AG04449 (cell line): ENCODE results near the gene HOXC11.

Experiments
- CTCF ChIA-PET: fragments of 350-600 bp; formaldehyde crosslinking; extraction: SDS; loops from one replicate; lab custom pipeline; 2021; ENCODE audit warnings: antibody characterized with exemption; lab: Yijun Ruan, JAX
- POLR2A ChIA-PET: fragments of 400-600, 350-600 bp; formaldehyde crosslinking; extraction: SDS; loops from one replicate; lab custom pipeline; 2020; ENCODE audit warnings: antibody characterized with exemption, inconsistent platforms; lab: Yijun Ruan, JAX
- DNase-seq: peaks from one replicate; pipeline ENCODE4 v3.0.0-alpha.2; 2010; ENCODE audit warnings: low read depth, low spot score
- H3K4me3 ChIP-seq: 2 replicates; pipeline ENCODE4 v1.5.1; 2011; ENCODE audit warnings: low read depth, mild to moderate bottlenecking, control low read depth, low read length
- CTCF ChIP-seq: IDR thresholded peaks from one replicate; pipeline ENCODE4 v1.5.1; 2011; ENCODE audit warnings: mild to moderate bottlenecking, moderate library complexity, low read length, control low read depth, inconsistent platforms; ENCODE audit not compliant: insufficient read depth; ENCODE audit errors: missing control alignments

HOXC11 gene

GRCh38 chr12:54015018-54015931 lies 42.3 kb downstream of the HOXC11 start:
- peak overlapping the region; percentile 88 for H3K4me3 ChIP-seq
- ChIA-PET POLR2A (interaction anchor here (0.5 to 4.1 kb wide), 6 partner anchors 12 to 355 kb away, joined by 3 to 34 read pairs (median 10); partner anchors contain the start of genes HOXC5 and HOXC6), CTCF (interaction anchor here (0.5 to 21.3 kb wide), 10 partner anchors 8 to 192 kb away, joined by 3 to 385 read pairs (median 8); partner anchors contain the start of genes HOXC5, HOXC6 and HOXC8)
- DNase-seq = no peak
- no peak for TF ChIP-seq CTCF

- no peak for TF ChIP-seq CTCF
- H3K4me3 ChIP-seq = peak overlapping the region; percentile 88
- ChIA-PET CTCF (interaction anchor here (0.6 to 21.3 kb wide), 15 partner anchors 8 to 354 kb away, joined by 3 to 385 read pairs (median 6); partner anchors contain the start of genes HOXC10, HOXC5, HOXC6 and HOXC8), POLR2A (interaction anchor here (0.6 to 2.8 kb wide), 9 partner anchors 8 to 263 kb away, joined by 3 to 53 read pairs (median 10); partner anchors contain the start of genes HOXC10, HOXC5, HOXC6 and HOXC8)
- DNase-seq = no peak
Observed at GRCh38 chr12:54016051-54016450, 43.1 kb downstream of the HOXC11 start.

- ChIA-PET POLR2A (interaction anchor here (0.5 to 2.8 kb wide), 14 partner anchors 9 to 455 kb away, joined by 3 to 53 read pairs (median 4); partner anchors contain the start of genes HOXC10, HOXC5, HOXC6 and HOXC8), CTCF (interaction anchor here (0.6 to 21.3 kb wide), 15 partner anchors 9 to 354 kb away, joined by 3 to 385 read pairs (median 6); partner anchors contain the start of genes HOXC10, HOXC5, HOXC6 and HOXC8)
- no peak for TF ChIP-seq CTCF
- peak; percentile 86 for DNase-seq
- H3K4me3 ChIP-seq = peak overlapping the region; percentile 88
Observed at GRCh38 chr12:54016478-54016964, 43.6 kb downstream of the HOXC11 start.

- no peak for TF ChIP-seq CTCF
- no peak for DNase-seq
Observed at GRCh38 chr12:54017027-54017788, 44.3 kb downstream of the HOXC11 start.

GRCh38 chr12:54017878-54018467 lies 45.0 kb downstream of the HOXC11 start:
- DNase-seq = peak; percentile 82
- ChIA-PET POLR2A (interaction anchor here (0.6 to 2.8 kb wide), 18 partner anchors 10 to 178 kb away, joined by 3 to 53 read pairs (median 4); partner anchors contain the start of genes HOXC10, HOXC5, HOXC6 and HOXC8), CTCF (interaction anchor here (0.6 to 21.3 kb wide), 18 partner anchors 10 to 352 kb away, joined by 3 to 385 read pairs (median 5); partner anchors contain the start of genes HOXC10, HOXC5, HOXC6 and HOXC8)
- peak overlapping the region; percentile 88 for H3K4me3 ChIP-seq
- TF ChIP-seq CTCF = no peak

More at GRCh38 chr12:54017027-54017788, 44.3 kb downstream of the HOXC11 start:
- CTCF ChIA-PET = interaction anchor here (0.6 to 21.3 kb wide), 21 partner anchors 9 to 353 kb away, joined by 3 to 385 read pairs (median 5); partner anchors contain the start of genes HOXC10, HOXC5, HOXC6 and HOXC8
- peak overlapping the region; percentile 88 for H3K4me3 ChIP-seq
- POLR2A ChIA-PET = interaction anchor here (0.5 to 2.8 kb wide), 21 partner anchors 9 to 455 kb away, joined by 3 to 53 read pairs (median 4); partner anchors contain the start of genes HOXC10, HOXC5, HOXC6 and HOXC8
